Stimulated activated CD4-positive, alpha-beta T cell treated with anti-CD3 and anti-CD28 coated beads, Interleukin-4, amount 100 ng/mL, for 1 hour (primary cell): ENCODE data around the gene JAKMIP1.

ENCODE experiments used
- DNase-seq: peaks from one replicate; pipeline ENCODE4 v3.0.0-alpha.2; 2020

The JAKMIP1 gene

DNA sequence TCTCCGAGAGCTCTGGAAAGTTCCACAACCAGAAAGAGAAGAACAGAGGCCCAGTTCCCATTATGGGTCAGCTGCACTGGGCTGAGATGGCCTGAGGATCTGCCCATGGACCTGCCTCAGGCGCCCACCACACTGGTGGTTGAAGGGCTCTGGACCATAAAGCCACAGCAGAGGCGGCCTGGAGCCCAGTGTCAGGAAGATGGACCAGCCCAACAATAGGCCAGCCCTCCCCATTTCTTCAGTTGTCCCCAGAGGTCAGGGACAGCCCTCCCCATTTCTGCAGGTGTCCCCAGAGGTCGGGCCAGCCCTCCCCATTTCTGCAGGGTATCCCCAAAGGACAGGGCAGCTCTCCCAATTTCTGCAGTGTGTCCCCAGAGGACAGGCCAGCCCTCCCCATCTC lies 144.9 kb downstream of the JAKMIP1 start:
- no peak for DNase-seq

DNA sequence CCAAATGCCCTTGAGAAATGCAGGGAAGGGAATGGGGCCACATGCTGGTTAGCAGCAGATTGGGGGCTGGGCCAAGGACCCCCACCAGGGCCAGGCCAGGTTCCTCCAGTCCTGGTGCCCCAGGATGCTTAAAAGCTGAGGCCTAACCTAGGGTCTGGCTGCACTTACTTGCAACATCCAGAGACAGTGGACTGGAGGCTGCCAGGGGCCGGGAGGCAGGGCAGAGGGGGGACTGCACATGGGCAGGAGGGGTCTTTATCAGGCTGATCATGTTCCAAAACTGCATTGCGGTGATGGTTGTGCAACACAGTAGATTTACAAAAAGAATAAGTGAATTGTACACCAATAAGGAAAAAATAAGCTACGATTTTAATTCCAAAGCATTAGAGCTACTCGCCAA lies 145.3 kb downstream of the JAKMIP1 start:
- no peak for DNase-seq

DNA sequence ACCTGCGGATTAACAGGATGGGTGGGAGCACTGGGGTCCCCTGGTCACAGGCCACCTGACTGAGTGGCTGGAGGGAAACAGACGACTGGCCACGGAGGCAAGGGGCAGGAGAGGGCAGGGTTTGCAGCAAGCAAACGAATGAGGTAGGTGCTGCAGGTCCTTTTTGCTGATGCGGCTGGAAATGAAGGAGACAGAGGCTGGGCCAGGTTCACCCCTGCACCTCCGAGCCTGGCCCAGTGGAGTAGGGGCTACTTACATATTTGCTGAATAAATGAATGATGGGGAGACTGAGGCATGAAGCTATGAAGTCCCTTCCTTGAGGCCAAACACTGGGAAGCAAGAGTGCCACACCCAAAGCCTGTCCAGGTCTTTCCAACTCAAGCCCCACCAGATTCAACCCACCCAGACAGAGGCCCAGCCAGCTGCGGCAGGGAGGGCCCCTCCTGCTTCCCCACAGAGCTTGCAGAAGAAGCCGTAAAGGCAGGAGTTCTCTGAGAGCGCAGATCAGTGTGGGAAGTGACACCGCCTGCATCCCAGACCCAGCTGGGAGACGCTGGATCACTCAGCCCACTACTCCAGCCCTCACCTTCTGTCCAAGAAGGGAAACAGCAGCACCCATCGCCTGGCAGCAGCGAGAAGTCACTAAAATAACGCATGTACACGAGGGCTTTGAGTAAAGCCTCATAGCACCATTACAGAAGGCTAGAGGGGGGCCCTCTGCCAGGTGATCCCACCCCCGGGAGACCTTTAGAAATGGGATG lies 146.0 kb downstream of the JAKMIP1 start:
- no peak for DNase-seq

DNA sequence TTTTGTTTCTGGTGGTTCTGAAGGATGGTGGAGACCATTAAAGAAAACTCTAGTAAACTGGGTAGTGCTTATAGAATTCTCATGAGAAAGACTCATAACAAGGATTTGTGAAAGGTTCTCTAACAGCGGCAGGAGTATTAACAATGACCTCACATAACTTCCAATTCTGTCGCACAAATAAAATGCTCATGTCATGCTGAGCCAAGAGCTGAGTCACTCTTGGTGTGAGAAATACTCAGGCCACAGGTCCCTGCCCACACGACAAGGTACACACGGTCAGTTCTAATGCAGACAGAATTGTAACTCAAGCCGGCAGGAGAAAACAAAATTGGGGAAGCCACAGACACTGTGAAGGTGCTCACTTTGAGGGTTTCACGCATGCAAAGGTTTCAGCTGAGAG lies 147.7 kb downstream of the JAKMIP1 start:
- no peak for DNase-seq

- DNase-seq = no peak
These were observed 149.8 kb downstream of the JAKMIP1 start for GRCh38 chr4:6050551-6050950.

DNA sequence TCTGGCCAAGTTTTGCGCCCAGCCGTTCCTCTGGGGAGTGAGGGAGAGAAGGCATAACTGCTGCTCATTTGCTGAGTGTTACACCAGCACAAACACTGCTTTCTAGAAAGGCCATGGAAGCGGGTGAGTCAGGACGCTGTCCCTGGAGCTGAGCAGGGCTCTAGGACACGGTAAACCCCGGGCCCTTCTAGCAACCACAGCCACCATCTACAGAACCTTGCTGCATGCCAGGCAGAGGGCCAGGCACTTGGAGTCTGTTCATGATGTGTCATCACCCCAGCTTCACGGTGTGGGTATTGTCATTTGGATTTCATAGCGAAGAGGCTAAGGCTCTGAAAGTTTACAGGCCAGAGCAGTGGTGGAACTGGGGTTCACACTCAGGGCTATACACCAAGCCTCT lies 150.4 kb downstream of the JAKMIP1 start:
- no peak for DNase-seq

DNA sequence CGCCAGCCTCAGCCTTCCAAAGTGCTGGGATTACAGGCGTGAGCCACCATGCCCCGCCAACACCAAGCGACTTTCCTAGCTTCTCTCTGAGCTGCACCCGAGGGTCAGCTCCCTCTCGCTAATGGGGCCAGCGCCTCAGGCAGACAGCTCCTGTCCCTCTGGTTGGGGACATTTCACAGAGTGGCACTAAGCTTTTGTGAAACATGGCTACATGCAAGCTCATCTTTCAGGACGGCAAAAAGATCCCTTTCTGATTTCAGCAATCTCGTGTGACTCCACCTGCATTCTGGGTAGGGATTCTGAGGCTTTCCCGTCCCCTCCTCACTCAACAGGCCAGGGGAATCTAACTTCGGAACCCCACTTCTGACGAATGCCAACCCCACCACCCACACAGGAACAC lies 151.1 kb downstream of the JAKMIP1 start:
- no peak for DNase-seq

GRCh38 chr4:6048537-6048936 lies 151.8 kb downstream of the JAKMIP1 start:
- no peak for DNase-seq

DNA sequence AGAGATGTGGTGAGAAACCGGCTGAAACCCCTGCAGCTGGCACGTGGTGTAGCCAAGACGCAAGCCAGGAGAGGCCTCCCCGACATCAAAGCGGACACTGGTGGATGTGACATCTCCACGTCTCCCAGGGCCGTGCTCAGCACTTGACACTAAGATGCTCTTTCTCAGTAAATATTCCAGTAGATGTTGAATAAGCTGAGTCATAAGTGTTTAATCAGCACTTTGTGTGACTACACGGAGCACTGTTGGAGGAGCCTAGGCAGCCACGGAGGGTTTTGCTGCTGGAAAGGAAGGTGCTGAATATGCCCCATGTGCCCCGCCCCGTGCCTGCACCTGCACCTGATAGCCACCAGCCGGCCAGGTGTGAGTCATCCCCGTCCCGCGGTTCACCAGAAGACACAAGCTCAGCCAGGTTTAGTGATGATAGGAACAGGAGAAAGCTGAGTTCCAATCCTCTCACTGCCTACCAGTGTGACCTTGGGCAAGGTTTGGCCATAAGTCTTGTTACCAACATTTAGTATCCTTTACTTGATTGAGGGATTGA lies 153.1 kb downstream of the JAKMIP1 start:
- DNase-seq = no peak

GRCh38 chr4:6046526-6047129 lies 153.7 kb downstream of the JAKMIP1 start:
- DNase-seq = no peak

GRCh38 chr4:6044805-6045204 lies 155.5 kb downstream of the JAKMIP1 start:
- no peak for DNase-seq

- DNase-seq = no peak
These were observed 156.1 kb downstream of the JAKMIP1 start for GRCh38 chr4:6044276-6044675.

DNA sequence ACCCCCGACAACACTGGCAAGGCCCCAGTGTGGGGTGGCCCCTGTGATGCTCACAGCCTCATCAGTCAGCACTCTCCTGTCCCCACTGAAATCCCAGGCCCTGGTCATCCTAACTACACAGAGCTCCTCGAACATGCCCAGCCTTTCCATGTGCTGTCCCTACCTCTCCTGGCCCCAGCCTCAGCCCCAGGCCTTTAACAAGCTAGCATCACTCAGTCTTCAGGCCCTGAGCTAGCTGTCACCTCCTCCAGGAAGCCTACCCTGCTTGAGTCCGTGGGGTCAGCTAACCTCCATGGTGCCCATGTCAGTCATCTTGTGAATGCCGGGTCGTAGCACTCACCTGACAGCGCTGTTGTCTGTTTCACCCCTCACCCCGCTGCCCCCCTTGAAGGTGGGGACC lies 156.5 kb downstream of the JAKMIP1 start:
- no peak for DNase-seq

DNA sequence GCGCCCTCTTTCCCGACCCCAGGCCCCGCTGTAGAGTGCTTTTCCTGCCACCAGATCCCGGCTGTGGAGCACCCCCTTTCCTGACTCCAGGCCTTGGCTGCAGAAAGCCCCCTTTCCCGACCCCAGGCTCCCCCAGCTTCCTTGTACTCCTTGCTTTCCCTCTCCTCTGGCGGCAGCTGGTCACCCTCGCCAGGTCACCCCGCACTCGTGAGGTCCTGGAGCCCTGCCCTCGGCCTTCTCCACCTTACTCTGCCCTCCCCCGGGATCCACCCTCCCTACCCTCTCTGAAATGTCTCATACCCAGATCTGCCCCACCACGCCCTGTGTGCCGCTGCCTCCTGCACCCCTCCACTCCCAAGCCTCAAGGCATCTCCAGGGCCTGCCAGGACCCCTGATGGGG lies 157.2 kb downstream of the JAKMIP1 start:
- DNase-seq = no peak

- DNase-seq = no peak
These were observed 157.9 kb downstream of the JAKMIP1 start for GRCh38 chr4:6042293-6043063.

DNA sequence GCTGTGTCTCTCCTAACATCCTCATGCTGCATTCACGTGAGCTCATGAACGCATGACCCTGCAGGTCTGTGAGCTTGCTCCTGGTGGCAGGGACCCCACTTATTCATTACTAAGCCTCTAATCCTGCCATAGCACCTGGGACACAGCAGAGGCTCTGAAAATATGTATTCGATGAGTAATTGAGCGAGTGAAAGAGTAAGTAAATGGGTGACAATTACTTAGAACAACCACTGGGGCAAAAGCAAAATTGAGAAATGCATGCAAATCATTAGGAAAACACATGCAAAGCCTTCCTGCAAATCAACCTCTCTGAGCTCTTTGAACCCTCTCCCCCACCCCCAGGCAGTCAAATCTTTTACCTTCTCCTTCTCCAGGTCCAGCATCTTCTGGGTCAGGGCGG lies 158.5 kb downstream of the JAKMIP1 start:
- DNase-seq = no peak

GRCh38 chr4:6038711-6039110 lies 161.6 kb downstream of the JAKMIP1 start:
- no peak for DNase-seq

- DNase-seq = no peak
These were observed 164.6 kb downstream of the JAKMIP1 start for GRCh38 chr4:6035786-6036185.

- no peak for DNase-seq
These were observed 167.0 kb downstream of the JAKMIP1 start for GRCh38 chr4:6033381-6033780.

DNA sequence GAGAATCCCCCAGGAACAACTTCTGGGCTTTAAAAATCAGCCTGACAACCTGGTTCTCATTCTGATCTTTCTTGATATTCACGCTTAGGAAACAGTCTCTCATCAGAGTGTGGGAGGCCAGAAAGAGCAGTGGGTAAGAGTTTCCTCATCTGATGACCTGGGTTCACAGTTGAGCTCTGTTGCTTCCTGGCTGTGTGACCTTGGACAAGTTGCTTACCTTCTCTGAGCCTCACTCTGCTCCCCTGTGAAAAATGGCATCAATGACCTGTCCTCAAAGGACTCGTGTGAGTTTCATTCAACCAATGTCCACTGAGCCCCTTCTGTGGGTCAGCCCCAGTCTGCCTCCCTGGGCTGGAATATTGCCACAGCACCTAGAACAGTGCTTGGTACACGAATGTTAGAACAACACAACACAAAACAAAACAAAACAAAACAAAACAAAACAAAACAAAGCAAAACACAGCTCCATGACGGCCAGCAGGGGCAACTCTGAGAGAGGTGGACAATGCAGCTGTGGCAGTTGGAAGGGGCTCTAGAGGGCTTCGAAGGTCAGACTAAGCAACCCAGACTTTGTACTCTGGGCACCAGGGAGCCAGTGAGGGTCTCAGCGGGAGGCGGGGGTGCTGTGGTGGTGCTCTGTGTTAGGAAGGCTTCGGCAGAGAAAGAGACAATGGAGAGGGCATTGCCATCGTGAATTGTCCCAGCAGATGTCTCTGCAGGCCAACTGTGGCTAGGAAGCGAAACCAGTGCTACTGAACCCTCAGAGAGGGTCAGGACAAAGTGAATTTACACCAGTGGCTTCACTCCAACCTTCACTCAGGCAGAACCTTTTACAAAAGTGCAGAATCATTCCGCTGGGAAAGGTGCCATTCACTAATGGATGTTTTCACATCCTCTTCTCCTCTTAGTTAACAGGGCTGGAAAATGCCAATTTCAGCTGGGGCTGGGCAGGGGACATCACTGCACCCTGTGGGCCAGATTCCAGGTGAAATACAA lies 167.8 kb downstream of the JAKMIP1 start:
- DNase-seq = no peak

GRCh38 chr4:6031846-6032245 lies 168.5 kb downstream of the JAKMIP1 start:
- no peak for DNase-seq

GRCh38 chr4:6030679-6031078 lies 169.7 kb downstream of the JAKMIP1 start:
- DNase-seq = no peak

GRCh38 chr4:6029254-6029653 lies 171.1 kb downstream of the JAKMIP1 start:
- no peak for DNase-seq
